ENCODE measurements around the gene COL19A1. TPM values are rescaled to one million over a fixed set of nuclear protein-coding genes. Genes with fewer than 3 reads are reported as not detected.
A peak's percentile ranks its signal among the peaks of the same experiment; 100 is the strongest.

The COL19A1 gene
- total and polyA plus RNA-seq, 9 of the 15 experiments (the other 6 are each of a cell fraction or from before 2014, with no cell fraction given): not detected

- TF ChIP-seq ATF7 (IDR thresholded peaks at IDR 0.05) (peak; percentile 43; the same call in 1 of the 2 replicates), ZSCAN29 (IDR thresholded peaks at IDR 0.05) (no peak), WHSC1 (IDR thresholded peaks at IDR 0.05; ENCODE audit: low read length) (no peak), ZBTB9 (CRISPR knock-in tag; IDR thresholded peaks at IDR 0.05) (no peak), ZNF384 (IDR thresholded peaks at IDR 0.05; ENCODE audit: low read depth, low read length) (peak; percentile 38; the same call in 1 of the 2 replicates), GATAD2A (IDR thresholded peaks at IDR 0.05) (no peak), SMARCE1 (IDR thresholded peaks at IDR 0.05) (no peak)
- TF ChIP-seq, protein P1, sequence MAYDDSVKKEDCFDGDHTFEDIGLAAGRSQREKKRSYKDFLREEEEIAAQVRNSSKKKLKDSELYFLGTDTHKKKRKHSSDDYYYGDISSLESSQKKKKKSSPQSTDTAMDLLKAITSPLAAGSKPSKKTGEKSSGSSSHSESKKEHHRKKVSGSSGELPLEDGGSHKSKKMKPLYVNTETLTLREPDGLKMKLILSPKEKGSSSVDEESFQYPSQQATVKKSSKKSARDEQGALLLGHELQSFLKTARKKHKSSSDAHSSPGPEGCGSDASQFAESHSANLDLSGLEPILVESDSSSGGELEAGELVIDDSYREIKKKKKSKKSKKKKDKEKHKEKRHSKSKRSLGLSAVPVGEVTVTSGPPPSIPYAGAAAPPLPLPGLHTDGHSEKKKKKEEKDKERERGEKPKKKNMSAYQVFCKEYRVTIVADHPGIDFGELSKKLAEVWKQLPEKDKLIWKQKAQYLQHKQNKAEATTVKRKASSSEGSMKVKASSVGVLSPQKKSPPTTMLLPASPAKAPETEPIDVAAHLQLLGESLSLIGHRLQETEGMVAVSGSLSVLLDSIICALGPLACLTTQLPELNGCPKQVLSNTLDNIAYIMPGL (CRISPR knock-in tag; IDR thresholded peaks at IDR 0.05): no peak
Observed at GRCh38 chr6:70246118-70246517, 379.8 kb downstream of the COL19A1 start (continued).

GRCh38 chr6:70252604-70253003, 386.2 kb downstream of the COL19A1 start:
- Histone ChIP-seq H3K27me3 (ENCODE audit: control insufficient read depth in 2 of 2, insufficient read depth in 2 of 2, low read length in 2 of 2) (peaks cover 17 to 18% of the 10 kb centered on the region in 2 experiments; a peak in 4 of 5 replicates), H3K36me3 (ENCODE audit: control insufficient read depth, insufficient read depth, low read length) (no peaks in the 10 kb centered on the region), H2AFZ (ENCODE audit: low read depth, low read length) (no peak overlapping the region), H3K9me3 (replicated peaks; ENCODE audit: control insufficient read depth, insufficient read depth, low read depth, low read length) (no peaks in the 10 kb centered on the region), H3K4me1 (replicated peaks in 1 of 2; ENCODE audit: control insufficient read depth in 2 of 2, insufficient read depth in 2 of 2, low read length in 2 of 2) (no peaks in the 10 kb centered on the region), H3K9ac (ENCODE audit: insufficient read depth in 1 of 2, low read depth in 2 of 2, low read length in 2 of 2) (no peak overlapping the region), H3K27ac (ENCODE audit: extremely low read depth, low read depth, low read length) (no peak overlapping the region), H4K20me1 (replicated peaks; ENCODE audit: control insufficient read depth, insufficient read depth, low read length) (0 out of 2 replicates have a peak, but pooled peaks cover 2% of the 10 kb centered on the region), H3K4me3 (no peak overlapping the region), H3K79me2 (ENCODE audit: control insufficient read depth, insufficient read depth, low read length) (no peaks in the 10 kb centered on the region), H3K9me1 (ENCODE audit: control insufficient read depth, insufficient read depth, low read length) (no peaks in the 10 kb centered on the region), H3K4me2 (ENCODE audit: insufficient read depth, low read length) (no peak overlapping the region)
- intact Hi-C loops (cut with micrococcal nuclease) (no loop called here), in situ Hi-C loops (cut with MboI) (no loop called here)
- no TSS peak for BruUV-seq (replicated peaks)
- DNase-seq (ENCODE audit: extremely low read depth in 1 of 4, low spot score in 3 of 4) (no peak), ATAC-seq (no peak), FAIRE-seq (no peak)
- POLR2A ChIA-PET: interaction anchor here (2.2 kb wide), 1 partner anchor 13 kb away, joined by 5 read pairs; no protein-coding TSS in a partner anchor
- TF ChIP-seq, protein P2, sequence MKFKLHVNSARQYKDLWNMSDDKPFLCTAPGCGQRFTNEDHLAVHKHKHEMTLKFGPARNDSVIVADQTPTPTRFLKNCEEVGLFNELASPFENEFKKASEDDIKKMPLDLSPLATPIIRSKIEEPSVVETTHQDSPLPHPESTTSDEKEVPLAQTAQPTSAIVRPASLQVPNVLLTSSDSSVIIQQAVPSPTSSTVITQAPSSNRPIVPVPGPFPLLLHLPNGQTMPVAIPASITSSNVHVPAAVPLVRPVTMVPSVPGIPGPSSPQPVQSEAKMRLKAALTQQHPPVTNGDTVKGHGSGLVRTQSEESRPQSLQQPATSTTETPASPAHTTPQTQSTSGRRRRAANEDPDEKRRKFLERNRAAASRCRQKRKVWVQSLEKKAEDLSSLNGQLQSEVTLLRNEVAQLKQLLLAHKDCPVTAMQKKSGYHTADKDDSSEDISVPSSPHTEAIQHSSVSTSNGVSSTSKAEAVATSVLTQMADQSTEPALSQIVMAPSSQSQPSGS (CRISPR knock-in tag; IDR thresholded peaks at IDR 0.05): no peak
- TF ChIP-seq TAF7 (tag; IDR thresholded peaks at IDR 0.05): no peak
- TF ChIP-seq LARP7 (IDR thresholded peaks at IDR 0.05): no peak
- TF ChIP-seq NCOA2 (IDR thresholded peaks at IDR 0.05; ENCODE audit: partially characterized antibody in 2 of 2): no peak
- CTCF ChIA-PET (ENCODE audit: low intra/inter-chr PET ratio): no interaction called here
- WGBS (ENCODE audit: insufficient coverage, low coverage, missing lambda C conversion rate): 0% methylated on average over 2 of the region's 2 CpGs
